Tibial nerve (tissue), 4 donors: ENCODE measurements around the gene ARMC9. TPM values are rescaled to one million over a fixed set of nuclear protein-coding genes. Genes with fewer than 3 reads are reported as not detected.

Source experiments
- DNase-seq, 2 donors: peaks; one replicate each; pipeline ENCODE4 v3.0.0-alpha.2; 2019; ENCODE audit warnings: low spot score in 2 of 2
- H3K27ac ChIP-seq, 4 donors: fragments of 200-600 bp; sonication (generic) in 3 of 4; one replicate each; pipeline ENCODE4 v1.5.1; 2017 to 2019; ENCODE audit warnings: mild to moderate bottlenecking in 1 of 4
- H3K27me3 ChIP-seq, 2 donors: fragments of 200-600 bp; sonication (generic) in 1 of 2; one replicate each; pipeline versions ENCODE4 v1.5.1 to v1.6.0; 2017 to 2019
- H3K36me3 ChIP-seq, 3 donors: fragments of 200-600 bp; sonication (generic); one replicate each; pipeline ENCODE4 v1.5.1; 2018 to 2019
- H3K4me1 ChIP-seq, 4 donors: fragments of 200-600 bp; sonication (generic) in 3 of 4; one replicate each; pipeline ENCODE4 v1.5.1; 2017 to 2019
- H3K4me3 ChIP-seq, 4 donors: fragments of 200-600 bp; sonication (generic) in 3 of 4; one replicate each; pipeline ENCODE4 v1.5.1; 2017 to 2019; ENCODE audit warnings: mild to moderate bottlenecking in 1 of 4, moderate library complexity in 1 of 4
- H3K9me3 ChIP-seq, 4 donors: fragments of 200-600 bp; sonication (generic) in 3 of 4; one replicate each; pipeline ENCODE4 v1.5.1; 2017 to 2019
- CTCF ChIP-seq, 5 experiments: fragments of 200-600 bp in 3 of 5; fragments of 450-650 bp in 2 of 5; sonication (generic) in 3 of 5; IDR thresholded peaks; one replicate each; pipeline ENCODE4 v1.5.1; 2016 to 2019; ENCODE audit warnings: antibody characterized with exemption in 5 of 5, mild to moderate bottlenecking in 3 of 5, moderate library complexity in 2 of 5
- EP300 ChIP-seq, 2 donors: sonication (generic); formaldehyde crosslinking; IDR thresholded peaks; one replicate each; pipeline ENCODE4 v1.6.1; 2017; ENCODE audit warnings: antibody characterized with exemption in 2 of 2, mild to moderate bottlenecking in 1 of 2
- POLR2A ChIP-seq, 2 donors: fragments of 450-650 bp; IDR thresholded peaks; one replicate each; pipeline ENCODE4 v1.6.1; 2017; ENCODE audit warnings: antibody characterized with exemption in 2 of 2, mild to moderate bottlenecking in 2 of 2, moderate library complexity in 2 of 2
- WGBS, 2 donors: methylation state at CpG; one replicate each; pipeline ENCODE4 v1.1.5; 2018; 5-methylcytosine and 5-hydroxymethylcytosine counted together
- total RNA-seq, 4 donors: library from RNA; depleted of rRNA; stranded (reverse); fragments of >200 nt; gene quantifications; one replicate each; pipeline ENCODE4 v1.1.0, GENCODE V29; 2016

ARMC9 gene
- total RNA-seq, 4 donors from 2014 or later: 8.7 to 30.0 (median 18.6) TPM

DNA sequence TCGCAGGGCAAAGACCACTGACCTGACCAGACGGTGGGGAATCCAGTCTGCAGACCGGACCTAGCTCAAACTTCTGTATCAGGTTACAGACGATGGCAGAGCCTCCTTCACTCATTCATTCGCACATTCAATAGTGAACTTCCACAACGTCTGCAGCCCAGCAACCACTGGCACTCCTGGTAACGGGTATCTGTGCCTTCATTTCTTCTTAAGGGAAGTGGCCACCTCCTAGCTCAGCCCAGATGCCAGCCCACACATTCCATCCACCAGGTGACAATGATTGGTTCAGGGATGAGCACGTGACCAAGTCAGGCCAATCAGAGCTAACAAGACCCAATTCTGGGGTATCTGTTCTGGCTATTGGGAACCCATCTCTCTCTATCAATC is 15.9 kb upstream of the ARMC9 start:
- Histone ChIP-seq H3K4me1 (peaks cover 0 to 16% (median 3%) of the 10 kb centered on the region in 4 donors), H3K27me3 (no peaks in the 10 kb centered on the region), H3K4me3 (no peak overlapping the region), H3K36me3 (no peaks in the 10 kb centered on the region), H3K27ac (no peak overlapping the region), H3K9me3 (no peaks in the 10 kb centered on the region)
- TF ChIP-seq EP300 (IDR thresholded peaks at IDR 0.05) (no peak), CTCF (IDR thresholded peaks at IDR 0.05) (no peak), POLR2A (IDR thresholded peaks at IDR 0.05) (no peak)
- 78 to 85% methylated on average over 8 of the region's 8 CpGs for WGBS, 2 donors
- no peak for DNase-seq

DNA sequence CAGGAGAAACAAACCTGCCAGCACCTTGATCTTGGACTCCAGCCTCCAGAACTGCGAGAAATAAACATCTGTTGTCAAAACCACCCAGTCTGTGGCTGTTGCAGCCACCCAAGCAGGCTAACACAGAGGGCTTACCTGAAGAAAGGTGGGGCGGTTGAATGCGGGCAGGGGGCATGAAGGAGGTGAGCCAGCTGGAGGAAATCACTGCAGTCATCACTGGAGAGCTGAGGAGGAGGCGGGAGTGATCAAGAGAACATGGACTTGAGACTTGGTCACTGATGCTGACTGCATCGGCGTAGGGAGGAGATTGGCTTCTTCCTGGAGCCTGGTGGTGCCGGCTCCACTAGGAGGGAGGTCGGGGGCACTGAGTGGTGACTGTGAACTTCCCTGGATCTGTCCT is 14.6 kb upstream of the ARMC9 start:
- Histone ChIP-seq H3K27ac (no peak overlapping the region), H3K4me3 (no peak overlapping the region), H3K4me1 (peaks cover 0 to 21% (median 3%) of the 10 kb centered on the region in 4 donors), H3K27me3 (no peaks in the 10 kb centered on the region), H3K9me3 (no peaks in the 10 kb centered on the region), H3K36me3 (no peaks in the 10 kb centered on the region)
- TF ChIP-seq POLR2A (IDR thresholded peaks at IDR 0.05): no peak
- TF ChIP-seq EP300 (IDR thresholded peaks at IDR 0.05): no peak
- no peak for TF ChIP-seq CTCF (IDR thresholded peaks at IDR 0.05)
- no peak for DNase-seq
- WGBS, 2 donors: 89 to 90% methylated on average over 8 of the region's 8 CpGs

- no peaks in the 10 kb centered on the region for H3K9me3 ChIP-seq
- no peak overlapping the region for H3K27ac ChIP-seq
- no peaks in the 10 kb centered on the region for H3K27me3 ChIP-seq
- TF ChIP-seq POLR2A (IDR thresholded peaks at IDR 0.05): no peak
- no peak overlapping the region for H3K4me3 ChIP-seq
- H3K4me1 ChIP-seq: peaks cover 0 to 21% (median 3%) of the 10 kb centered on the region in 4 donors
- H3K36me3 ChIP-seq: no peaks in the 10 kb centered on the region
- WGBS, 2 donors: 90 to 92% methylated on average over 4 of the region's 4 CpGs
- no peak for DNase-seq
Observed at GRCh38 chr2:231184319-231184718, 14.1 kb upstream of the ARMC9 start.

DNA sequence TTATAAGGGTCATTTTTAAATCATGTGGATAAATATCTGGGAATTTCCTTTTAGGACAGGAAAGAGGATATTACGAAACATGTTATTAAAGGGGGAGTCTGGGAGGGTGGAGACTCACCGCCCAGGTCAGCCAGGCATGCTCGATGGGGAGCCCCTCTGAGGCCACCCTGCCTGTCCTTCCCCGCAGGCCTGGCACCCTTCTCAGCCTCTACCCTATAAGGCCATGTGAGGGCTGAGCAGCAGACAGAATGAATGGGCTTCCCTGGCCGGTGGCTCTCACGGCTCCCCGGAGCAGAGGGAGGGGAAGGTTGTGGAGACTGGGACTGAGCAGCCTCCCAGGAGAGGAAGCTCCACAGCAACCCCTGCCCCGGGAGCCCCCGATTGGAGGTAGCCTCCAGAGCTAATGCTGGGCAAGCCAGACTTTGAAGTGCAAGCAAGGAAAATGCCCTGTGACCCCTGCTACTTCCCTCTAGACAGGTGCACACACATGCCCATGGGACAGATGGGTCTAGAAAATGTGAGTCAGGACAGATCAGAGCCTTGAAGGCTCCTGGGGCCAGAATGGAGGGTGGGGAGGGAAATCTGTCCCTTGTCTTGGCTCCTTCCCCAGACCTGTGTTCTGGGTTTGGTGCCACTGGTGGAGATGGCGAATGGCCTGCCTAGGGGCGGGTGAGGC is 13.2 kb upstream of the ARMC9 start:
- Histone ChIP-seq H3K27me3 (no peaks in the 10 kb centered on the region), H3K4me1 (peaks cover 0 to 28% (median 3%) of the 10 kb centered on the region in 4 donors), H3K9me3 (no peaks in the 10 kb centered on the region), H3K27ac (no peak overlapping the region), H3K4me3 (no peak overlapping the region), H3K36me3 (no peaks in the 10 kb centered on the region)
- TF ChIP-seq CTCF (IDR thresholded peaks at IDR 0.05) (no peak), POLR2A (IDR thresholded peaks at IDR 0.05) (no peak), EP300 (IDR thresholded peaks at IDR 0.05) (no peak)
- no peak for DNase-seq
- WGBS, 2 donors: 78 to 79% methylated on average over 7 to 9 of the region's 11 CpGs

GRCh38 chr2:231185886-231186285 is 12.5 kb upstream of the ARMC9 start:
- H3K9me3 ChIP-seq: no peaks in the 10 kb centered on the region
- peaks cover 0 to 35% (median 8%) of the 10 kb centered on the region in 4 donors for H3K4me1 ChIP-seq
- H3K4me3 ChIP-seq: no peak overlapping the region
- no peak for DNase-seq
- no peaks in the 10 kb centered on the region for H3K36me3 ChIP-seq
- no peaks in the 10 kb centered on the region for H3K27me3 ChIP-seq
- 59 to 60% methylated on average over 4 of the region's 4 CpGs for WGBS, 2 donors
- peak overlapping the region in 3 of 4 donors; percentile 15 to 42 (median 27) for H3K27ac ChIP-seq
- no peak for TF ChIP-seq CTCF (IDR thresholded peaks at IDR 0.05)
- no peak for TF ChIP-seq POLR2A (IDR thresholded peaks at IDR 0.05)
- TF ChIP-seq EP300 (IDR thresholded peaks at IDR 0.05): no peak
